ENCODE data around the gene GPC5. TPM values are rescaled to one million over a fixed set of nuclear protein-coding genes. Genes with fewer than 3 reads are reported as not detected.

The GPC5 gene
- total RNA-seq, 1 donor from 2014 or later = 0.57 TPM

- Mint-ChIP-seq H3K27ac (no peak overlapping the region), H3K4me1 (ENCODE audit: low read depth) (peaks cover 67% of the 10 kb centered on the region), H3K36me3 (ENCODE audit: insufficient read depth) (peaks cover 56% of the 10 kb centered on the region), H3K27me3 (no peaks in the 10 kb centered on the region), H3K4me3 (ENCODE audit: low read depth) (peak overlapping the region; percentile 23), H3K9me3 (ENCODE audit: low read depth) (no peaks in the 10 kb centered on the region)
- TF ChIP-seq, protein P1, sequence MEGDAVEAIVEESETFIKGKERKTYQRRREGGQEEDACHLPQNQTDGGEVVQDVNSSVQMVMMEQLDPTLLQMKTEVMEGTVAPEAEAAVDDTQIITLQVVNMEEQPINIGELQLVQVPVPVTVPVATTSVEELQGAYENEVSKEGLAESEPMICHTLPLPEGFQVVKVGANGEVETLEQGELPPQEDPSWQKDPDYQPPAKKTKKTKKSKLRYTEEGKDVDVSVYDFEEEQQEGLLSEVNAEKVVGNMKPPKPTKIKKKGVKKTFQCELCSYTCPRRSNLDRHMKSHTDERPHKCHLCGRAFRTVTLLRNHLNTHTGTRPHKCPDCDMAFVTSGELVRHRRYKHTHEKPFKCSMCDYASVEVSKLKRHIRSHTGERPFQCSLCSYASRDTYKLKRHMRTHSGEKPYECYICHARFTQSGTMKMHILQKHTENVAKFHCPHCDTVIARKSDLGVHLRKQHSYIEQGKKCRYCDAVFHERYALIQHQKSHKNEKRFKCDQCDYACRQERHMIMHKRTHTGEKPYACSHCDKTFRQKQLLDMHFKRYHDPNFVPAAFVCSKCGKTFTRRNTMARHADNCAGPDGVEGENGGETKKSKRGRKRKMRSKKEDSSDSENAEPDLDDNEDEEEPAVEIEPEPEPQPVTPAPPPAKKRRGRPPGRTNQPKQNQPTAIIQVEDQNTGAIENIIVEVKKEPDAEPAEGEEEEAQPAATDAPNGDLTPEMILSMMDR (IDR thresholded peaks at IDR 0.05; ENCODE audit: unreplicated experiment) = no peak
- no peak for DNase-seq (ENCODE audit: low spot score, unreplicated experiment)
Measured at GRCh38 chr13:91353494-91353893, 44.9 kb upstream of the GPC5 start.

- TF ChIP-seq, protein P1 (IDR thresholded peaks at IDR 0.05; ENCODE audit: unreplicated experiment) = no peak
- no peaks in the 10 kb centered on the region for H3K9me3 Mint-ChIP-seq (ENCODE audit: low read depth)
- no peak overlapping the region for H3K4me3 Mint-ChIP-seq (ENCODE audit: low read depth)
- H3K27ac Mint-ChIP-seq = no peak overlapping the region
- DNase-seq (ENCODE audit: low spot score, unreplicated experiment) = no peak
- no peaks in the 10 kb centered on the region for H3K27me3 Mint-ChIP-seq
- peaks cover 69% of the 10 kb centered on the region for H3K4me1 Mint-ChIP-seq (ENCODE audit: low read depth)
- H3K36me3 Mint-ChIP-seq (ENCODE audit: insufficient read depth) = peaks cover 46% of the 10 kb centered on the region
Measured at GRCh38 chr13:91355099-91355825, 43.2 kb upstream of the GPC5 start.

DNA sequence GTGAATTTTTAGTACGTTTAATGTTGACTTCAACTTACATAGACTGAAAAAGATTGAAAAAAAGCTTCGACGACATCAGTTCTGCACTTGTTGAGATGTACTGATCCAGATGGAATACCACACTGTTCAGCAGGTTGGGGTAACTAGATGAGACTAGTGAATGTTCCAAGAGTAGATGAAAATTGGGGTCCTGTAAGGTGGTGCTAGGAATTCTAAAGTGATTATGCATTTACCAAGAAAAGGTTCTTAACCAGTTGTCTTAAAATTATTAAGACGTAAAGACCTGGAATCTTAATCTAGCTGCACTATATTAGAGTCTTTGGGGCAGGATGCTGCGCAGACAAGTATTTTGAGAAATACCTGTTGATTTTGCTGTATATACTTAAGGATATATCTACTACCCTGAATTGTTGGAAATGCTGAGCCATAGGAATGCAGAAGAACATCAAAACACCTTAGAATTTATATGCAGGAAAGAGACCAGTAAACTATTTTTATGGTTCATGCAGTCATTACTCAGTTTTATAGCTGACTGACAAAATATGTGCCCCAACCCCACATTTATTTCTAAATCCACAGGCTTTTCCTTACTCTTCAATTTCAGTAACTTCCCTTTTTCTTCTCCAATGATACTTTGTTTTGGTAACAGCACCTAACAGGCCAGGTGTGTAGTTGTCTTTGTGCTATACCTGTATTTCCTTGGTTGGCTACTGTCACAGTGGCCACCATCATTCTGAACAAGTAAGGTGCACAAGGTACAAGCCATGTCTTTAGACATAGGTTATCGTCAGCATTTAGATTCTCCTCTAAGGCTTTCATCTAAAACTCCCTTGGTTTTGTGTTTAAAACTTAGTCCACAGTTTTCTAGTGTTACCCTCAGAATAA is 42.4 kb upstream of the GPC5 start:
- H3K4me1 Mint-ChIP-seq (ENCODE audit: low read depth) = peaks cover 69% of the 10 kb centered on the region
- TF ChIP-seq, protein P1 (IDR thresholded peaks at IDR 0.05; ENCODE audit: unreplicated experiment) = no peak
- H3K27ac Mint-ChIP-seq = peak overlapping the region; percentile 47
- no peaks in the 10 kb centered on the region for H3K27me3 Mint-ChIP-seq
- no peak overlapping the region for H3K4me3 Mint-ChIP-seq (ENCODE audit: low read depth)
- peaks cover 43% of the 10 kb centered on the region for H3K36me3 Mint-ChIP-seq (ENCODE audit: insufficient read depth)
- no peaks in the 10 kb centered on the region for H3K9me3 Mint-ChIP-seq (ENCODE audit: low read depth)
- DNase-seq (ENCODE audit: low spot score, unreplicated experiment) = no peak

DNA sequence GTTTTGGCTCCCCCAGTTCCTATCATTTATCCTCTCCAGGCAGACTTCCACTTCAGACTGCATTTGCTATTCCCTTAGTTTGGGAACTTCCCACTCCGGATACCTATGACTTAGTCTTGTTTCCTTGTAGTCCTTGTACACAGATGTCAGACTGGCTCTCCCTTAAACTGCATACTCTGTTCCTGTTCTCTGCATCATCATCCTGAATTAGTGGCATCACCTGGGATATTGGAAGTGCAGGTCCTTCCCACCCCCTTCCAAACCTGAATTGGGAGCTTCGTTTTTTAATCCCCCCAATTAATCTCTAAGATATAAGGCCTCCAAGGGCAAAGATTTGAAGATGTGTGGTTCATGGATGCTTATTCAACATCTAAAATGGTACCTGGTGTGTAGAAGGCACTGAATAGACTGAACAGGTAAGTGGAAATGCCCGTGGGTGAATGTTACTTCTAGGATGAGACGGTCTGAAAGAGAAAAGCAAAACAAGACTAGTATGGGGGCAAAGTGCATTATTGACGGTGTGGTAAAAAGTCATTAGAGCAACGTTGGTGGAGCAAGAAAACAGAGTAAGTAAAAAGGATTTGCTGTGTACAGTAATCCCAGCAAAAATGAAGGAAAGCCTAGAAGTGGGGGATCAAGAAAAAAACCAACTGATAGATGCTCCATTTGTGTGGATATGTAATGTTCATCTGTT is 41.4 kb upstream of the GPC5 start:
- TF ChIP-seq, protein P1 (IDR thresholded peaks at IDR 0.05; ENCODE audit: unreplicated experiment) = no peak
- H3K36me3 Mint-ChIP-seq (ENCODE audit: insufficient read depth) = peaks cover 34% of the 10 kb centered on the region
- no peak overlapping the region for H3K4me3 Mint-ChIP-seq (ENCODE audit: low read depth)
- H3K27me3 Mint-ChIP-seq = no peaks in the 10 kb centered on the region
- peaks cover 66% of the 10 kb centered on the region for H3K4me1 Mint-ChIP-seq (ENCODE audit: low read depth)
- DNase-seq (ENCODE audit: low spot score, unreplicated experiment) = no peak
- no peaks in the 10 kb centered on the region for H3K9me3 Mint-ChIP-seq (ENCODE audit: low read depth)
- H3K27ac Mint-ChIP-seq = peak overlapping the region; percentile 65

Data from progenitor cell of endocrine pancreas (in vitro differentiated cells).